Activated CD4-positive, alpha-beta T cell treated with anti-CD3 and anti-CD28 coated beads, Interleukin-2, amount 50 U/mL, for 48 hours (primary cell): Measurements from ENCODE around the gene ECE2.
A peak's percentile ranks its signal among the peaks of the same experiment; 100 is the strongest.

ENCODE experiments used
- DNase-seq, 2 experiments: peaks; one replicate each; pipeline ENCODE4 v3.0.0-alpha.2; 2020

Gene ECE2

DNA sequence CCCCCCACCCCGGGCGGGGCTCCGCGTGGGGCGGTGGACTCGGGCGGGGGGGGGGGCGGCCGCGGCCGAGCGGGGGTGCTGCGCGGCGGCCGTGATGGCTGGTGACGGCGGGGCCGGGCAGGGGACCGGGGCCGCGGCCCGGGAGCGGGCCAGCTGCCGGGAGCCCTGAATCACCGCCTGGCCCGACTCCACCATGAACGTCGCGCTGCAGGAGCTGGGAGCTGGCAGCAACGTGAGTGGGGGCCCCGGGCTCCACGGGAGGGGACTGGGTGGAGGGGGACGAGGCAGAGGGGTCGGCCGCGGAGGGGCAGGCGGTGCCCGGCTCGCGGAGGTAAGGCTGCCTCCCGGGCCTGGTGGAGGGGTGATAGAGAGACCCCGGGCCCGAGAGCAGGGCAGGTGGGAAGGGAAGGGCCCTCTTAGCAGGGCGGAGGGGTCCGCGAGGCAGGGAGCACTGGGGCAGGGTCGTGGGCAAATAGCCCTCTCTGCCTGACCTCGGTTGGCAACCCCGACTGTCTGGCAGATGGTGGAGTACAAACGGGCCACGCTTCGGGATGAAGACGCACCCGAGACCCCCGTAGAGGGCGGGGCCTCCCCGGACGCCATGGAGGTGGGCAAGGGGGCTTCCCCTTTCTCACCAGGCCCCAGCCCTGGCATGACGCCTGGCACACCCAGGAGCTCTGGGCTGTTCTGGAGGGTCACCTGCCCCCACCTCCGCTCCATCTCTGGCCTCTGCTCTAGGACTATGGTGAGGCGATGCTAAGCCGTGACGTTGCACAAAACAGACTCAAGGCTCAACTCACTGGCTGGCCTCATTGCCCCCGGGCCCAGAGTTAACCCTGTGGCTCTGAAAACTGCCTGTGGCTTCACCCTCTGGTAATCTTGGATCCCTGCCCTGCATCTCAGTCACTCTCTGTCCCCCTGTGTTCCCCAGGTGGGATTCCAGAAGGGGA is at the start of gene ECE2:
Gene ECE2 (plus strand): TSS at position 62 of the 950 bp plus-strand sequence. CDS start 132 bp downstream, at position 194.
- DNase-seq, result no peak

DNA sequence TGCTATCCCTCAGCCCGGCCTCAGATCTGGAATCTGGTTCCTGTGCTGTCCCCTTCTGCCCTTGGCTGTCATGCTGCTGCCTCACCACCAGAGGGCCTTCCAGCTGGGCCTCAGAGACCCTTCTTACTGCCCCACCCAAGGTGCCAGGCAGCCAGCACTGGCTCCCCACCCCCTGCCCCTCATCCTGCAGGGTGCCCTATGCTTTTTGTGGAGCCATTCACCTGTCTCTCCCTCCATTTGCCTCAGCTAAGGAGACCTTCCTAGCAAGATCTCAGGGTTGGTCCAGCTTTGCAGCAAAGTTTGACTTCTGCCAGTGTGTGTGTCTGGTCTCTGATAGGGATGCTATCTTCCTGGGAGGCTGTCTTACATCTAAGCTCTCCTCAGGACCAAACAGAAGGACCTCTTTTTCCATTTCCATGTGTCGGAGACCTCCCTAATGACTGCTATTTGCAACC is 48.3 kb upstream of the ECE2 start:
- DNase-seq, result peak; percentile 47 to 62

DNA sequence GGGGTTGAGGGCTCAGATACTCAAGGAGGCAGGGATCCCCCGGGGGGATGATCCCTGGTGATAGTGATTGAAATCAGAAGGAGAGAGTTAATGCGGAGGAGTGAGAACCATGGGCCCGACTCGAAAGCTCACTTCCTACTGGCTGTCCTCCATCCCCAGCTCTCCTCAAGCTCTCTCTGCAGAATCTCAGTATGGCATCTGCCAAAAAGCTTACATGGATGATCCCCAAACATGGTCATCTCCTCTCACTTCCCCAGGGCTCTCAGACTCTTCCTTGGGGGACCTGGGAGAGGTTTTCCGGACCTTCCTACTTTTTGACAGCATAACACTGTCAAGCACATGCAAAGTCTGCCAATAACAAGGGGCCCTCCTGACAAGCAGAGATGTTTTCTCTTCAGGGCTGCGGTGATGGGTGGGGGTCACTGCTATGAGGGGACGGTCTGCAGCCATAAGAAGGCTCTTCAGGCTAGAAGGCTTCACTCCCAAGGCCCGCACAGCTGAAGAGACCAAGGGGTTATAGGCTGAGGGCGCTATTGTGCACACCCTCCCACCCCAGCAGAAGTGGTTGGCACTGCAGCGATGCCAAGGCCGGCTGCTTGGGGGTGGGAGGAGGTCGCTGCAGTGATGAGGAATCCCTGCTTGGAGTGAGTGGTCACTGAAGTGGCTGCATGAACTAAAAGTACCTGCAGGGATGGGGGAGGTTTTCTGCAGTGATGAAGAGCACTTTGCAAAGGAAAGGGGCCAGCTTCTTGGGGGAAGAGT is 47.3 kb upstream of the ECE2 start:
- DNase-seq, result no peak

DNA sequence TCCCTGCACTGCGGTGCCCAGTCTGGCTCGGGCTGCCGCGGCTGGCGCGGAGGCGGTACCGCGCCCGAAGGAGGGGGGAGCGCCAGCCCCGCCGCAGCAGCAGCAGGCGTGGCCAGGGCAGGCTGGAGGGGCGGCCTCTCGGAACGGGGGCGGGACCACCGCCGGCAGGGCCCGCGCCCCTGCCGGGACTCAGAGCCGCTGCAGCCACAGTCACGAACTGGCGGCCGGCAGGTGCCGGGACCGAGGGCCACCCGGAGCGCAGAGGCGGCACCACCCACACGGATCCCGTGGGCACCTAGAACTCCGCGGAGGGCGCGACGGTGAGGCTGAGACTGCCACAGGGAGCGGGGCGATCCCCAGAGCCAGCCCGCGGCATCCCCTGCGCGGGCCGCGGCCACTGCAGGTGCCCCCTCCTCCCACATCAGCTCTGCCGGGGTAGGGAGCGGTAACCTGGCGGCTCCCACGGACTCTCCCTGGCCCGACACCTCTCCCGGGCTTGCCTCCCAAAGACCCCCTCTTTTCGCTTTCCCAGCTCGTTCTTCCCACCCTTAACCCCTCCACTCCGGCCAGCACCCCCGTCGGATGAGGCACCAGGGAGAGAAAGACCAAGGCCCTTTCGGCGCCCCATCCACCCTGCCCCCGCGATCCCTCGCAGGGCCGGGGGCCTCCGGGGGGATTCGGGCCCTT is 46.3 kb upstream of the ECE2 start, which contains the start of gene VWA5B2:
Gene VWA5B2 (plus strand): TSS at position 192 of the 687 bp plus-strand sequence. CDS start 944 bp downstream, outside the sequence.
- DNase-seq, result peak; percentile 62 to 71

DNA sequence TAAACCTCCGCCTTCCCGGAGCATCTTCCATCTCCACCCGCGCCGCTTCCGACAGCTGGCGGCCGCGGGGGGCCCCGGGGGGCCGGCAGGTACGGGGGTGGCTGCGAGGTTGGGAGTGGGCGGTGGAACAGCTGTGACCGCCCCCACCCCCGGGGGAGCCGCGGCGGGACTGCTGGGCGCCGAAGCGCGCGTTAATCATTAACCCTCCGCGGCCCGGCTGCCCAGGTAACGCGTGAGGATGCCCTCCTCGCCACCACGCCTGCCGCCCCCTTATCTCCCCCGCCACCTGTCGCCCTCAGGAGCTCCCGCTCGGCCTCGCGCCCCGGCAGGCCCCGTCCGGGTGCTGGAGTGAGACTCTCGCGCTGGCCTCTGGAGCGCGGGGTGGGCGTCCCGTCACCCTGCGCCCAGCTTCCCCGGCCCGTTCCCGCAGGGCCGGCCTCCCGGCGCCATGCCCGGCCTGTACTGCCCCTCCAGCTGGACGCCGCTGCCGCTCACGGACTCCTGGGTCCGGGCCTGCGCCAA is 45.7 kb upstream of the ECE2 start:
- no peak for DNase-seq

DNA sequence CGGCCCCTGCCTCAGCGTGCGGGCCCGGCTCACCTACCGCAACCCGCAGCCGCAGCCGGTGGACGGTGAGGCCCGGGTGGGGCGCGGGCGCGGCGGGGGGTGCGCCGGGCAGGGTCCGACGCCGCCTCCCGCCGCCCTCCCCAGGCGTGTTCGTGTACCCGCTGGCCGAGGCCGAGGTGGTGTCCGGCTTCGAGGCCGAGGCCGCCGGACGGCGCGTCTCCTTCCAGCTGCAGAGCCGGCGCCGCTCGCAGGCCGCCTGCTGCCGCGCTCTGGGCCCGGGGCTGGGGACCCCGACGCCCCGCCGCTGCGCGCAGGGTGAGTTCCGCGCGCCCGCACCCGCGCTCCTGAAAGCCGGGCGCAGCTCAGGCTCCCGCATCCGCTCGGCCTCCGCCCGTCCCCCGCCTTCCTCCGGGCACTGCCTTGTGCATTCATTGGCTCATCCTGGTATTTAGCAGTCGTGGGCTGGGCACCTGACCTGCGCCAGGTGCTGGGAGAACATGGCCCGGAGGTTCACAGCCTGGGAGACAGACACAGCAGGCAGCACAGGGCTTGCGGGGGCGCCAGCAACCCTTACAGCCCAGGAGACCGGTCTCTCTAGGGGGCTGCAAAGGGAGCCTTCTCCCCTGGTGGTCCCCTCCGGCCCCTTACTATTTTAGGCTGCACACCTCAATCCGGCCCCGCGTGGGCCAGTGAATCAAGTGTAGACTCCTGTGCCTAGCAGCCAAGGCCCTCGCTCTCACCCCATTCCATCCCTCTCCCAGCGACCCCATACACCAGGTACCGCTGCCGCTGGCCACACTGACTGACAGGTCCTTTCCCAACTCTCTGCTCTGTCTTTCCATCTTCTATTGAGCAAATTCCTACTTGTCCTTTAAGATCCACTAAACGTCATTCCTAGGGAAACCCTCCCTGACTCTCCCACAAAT is 45.0 kb upstream of the ECE2 start:
- DNase-seq, result no peak

DNA sequence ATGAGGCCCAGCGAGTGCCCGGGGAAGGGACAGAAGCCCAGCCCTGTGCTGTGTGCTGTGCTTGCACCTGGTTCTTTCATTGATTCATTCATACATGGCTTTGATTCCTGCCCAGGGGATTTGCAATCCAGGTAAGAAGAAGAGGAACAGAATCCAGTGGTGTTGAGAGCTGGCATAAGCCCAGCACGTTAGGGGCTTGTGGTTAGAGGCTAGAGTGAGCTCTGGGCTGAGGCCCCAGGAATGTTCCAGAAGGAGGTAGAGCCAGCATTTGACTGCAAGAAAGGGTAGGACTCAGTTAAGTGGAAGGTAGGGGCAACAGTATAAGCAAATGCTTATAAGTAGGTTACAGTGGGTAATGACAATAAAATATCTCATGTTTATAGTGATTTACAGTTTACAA is 44.2 kb upstream of the ECE2 start:
- no peak for DNase-seq

DNA sequence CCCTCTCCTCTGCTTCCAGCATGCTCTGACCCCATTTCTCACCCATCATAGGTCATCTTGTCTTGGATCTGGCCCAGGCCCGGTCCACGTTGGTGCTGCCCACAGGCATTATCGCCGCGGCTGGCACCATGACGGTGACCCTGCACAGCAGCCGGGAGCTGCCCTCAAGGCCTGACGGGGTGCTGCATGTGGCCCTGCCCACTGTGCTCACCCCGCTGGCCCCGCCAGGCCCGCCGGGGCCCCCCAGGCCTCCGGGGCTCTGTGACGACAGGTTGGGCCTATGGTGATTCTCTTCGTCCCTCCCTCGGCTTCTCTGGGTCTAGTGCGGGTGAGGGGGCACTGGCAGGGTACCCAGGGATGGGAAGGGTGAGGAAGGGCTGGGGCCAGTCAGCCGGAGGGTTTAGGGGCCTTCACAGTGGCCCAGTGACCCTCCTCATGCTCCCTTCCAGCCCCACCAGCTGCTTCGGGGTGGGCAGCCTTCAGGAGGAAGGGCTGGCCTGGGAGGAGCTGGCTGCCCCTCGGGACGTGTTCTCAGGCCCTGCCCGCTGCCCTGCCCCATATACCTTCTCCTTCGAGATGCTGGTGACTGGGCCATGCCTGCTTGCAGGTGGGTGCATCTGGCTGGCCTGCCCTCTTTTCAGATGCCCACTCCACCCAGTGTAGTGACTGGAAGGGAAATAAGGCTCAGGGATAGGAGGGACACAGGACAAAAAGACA is 42.5 kb upstream of the ECE2 start:
- DNase-seq, result no peak

DNA sequence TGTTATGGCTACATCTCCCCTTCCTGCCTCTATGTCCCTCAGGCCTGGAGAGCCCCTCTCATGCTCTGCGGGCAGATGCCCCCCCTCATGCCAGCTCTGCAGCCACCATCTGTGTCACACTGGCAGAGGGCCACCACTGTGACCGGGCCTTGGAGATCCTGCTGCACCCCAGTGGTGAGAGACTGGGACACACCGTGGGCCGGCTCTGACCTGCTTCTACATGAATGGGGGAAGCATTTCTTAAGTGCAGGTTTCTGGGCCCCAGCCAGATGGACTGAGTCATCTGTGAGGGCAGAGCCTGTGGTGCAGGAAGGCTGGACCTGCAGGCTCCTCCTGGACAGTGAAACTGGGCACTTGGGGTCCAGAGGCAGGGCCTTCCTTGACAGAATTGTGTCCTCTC is 41.6 kb upstream of the ECE2 start:
- no peak for DNase-seq

DNA sequence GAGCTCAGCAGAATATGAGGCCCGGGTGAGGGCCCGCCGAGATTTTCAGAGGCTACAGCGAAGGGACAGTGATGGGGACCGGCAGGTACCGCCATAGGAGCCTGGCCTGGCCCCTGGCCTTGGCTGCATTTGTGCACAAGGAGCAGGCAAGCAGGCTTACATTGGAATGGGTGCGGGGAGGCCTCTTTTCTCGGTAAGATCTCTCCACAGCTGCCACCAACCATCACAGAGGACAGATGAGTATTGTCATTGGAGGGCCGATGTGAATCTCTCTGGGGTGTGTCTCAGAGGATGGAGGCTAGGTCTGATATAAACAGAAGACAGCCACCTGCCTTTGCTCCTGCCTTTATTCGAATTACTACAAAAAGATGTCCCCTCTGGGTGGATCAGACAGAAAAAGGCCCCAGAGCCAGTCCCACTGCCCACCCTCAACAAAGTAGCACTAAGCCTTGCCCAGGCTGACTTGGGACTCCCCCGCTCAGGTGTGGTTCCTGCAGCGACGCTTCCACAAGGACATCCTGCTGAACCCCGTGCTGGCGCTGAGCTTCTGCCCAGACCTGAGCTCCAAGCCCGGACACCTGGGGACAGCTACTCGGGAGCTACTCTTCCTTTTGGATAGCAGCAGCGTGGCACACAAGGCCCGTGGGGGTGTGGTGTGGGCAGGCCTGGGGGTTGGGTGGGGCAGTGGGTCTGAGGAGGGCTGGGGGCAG is 41.0 kb upstream of the ECE2 start:
- DNase-seq, result no peak

DNA sequence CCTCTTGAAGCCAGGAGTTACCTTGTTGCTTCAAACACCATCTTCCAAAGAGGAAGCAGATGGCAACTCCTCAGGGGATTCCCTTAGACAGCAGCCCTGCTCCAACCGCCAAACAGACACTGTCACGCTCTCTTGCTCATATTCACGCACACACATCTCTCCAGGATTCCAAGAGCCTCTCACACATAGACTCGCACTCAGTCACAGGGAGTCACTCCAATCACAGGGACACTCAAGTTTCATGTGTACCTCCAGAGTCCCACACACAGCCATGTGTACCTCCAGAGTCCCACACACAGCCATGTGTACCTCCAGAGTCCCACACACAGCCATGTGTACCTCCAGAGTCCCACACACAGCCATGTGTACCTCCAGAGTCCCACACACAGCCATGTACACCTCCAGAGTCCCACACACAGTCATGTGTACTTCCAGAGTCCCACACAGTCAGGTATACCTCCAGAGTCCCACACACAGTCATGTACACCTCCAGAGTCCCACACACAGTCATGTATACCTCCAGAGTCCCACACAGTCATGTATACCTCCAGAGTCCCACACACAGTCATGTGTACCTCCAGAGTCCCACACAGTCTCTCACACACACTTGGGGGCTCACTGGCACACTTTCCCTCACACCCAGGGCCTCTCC is 40.3 kb upstream of the ECE2 start:
- no peak for DNase-seq

DNA sequence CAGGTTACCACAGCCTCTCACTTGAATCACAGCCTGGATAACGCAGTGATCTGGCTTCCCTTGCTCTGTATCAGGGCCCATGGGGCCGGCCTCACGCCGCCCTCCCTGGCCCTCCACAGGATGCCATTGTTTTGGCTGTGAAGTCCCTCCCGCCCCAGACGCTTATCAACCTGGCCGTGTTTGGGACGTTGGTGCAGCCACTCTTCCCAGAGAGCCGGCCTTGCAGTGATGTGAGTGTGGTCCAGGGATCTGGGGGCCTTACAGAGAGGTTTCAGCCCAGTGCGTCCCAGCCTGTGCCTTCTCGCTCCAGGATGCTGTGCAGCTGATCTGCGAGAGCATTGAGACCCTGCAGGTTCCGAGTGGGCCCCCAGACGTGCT is 39.8 kb upstream of the ECE2 start:
- DNase-seq, result no peak

DNA sequence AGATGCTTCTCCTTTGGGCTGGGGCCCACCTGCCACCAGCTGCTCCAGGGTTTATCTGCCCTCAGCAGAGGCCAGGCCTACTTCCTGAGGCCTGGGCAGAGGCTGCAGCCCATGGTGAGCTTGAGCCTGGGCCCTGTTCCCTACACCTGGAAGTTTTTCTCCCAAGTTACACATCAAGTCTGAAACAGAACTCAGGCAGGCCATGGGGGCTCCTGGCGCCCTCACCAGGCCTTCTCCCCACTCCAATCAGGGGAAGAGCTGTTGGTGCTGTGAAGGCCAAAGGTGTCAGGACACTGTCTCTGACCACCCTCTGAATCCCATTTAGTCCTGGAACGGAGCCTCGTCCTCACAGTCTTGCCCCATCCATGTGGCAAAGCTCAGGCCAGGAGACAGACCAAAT is 39.2 kb upstream of the ECE2 start:
- no peak for DNase-seq

DNA sequence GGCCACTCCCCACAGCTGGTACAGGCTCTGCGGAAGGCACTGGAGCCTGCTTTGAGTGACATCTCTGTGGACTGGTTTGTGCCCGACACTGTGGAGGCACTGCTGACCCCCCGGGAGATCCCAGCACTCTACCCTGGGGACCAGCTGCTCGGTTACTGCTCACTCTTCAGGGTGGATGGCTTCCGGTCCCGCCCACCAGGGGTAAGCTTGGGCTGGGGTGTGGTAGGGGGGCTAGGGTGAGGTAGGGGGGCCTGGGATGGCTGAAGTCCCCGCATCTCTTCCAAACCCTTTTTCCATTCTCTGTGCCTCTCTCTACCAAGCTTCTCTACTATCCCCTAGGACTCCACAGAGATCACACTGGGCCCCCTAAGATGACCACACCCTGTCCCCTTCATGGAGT is 38.6 kb upstream of the ECE2 start:
- no peak for DNase-seq

DNA sequence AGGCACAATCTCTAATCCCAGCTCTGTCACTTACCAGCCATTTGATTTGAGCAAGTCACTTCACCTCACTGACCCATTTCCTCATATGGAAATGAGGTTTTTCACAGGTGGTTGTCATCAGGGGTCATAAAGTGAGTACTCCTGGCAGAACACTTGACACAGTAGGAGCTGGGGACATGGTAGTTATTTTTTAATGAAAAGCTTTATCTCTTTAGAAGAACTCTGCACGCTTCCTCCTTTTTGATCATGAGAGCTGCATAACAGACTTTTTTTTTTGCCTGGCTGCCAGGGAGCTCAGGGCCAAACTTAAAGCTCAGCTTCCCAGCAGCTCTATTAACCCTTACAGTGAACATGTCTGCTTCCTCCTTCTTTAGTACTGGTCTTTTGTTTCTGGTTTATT is 38.0 kb upstream of the ECE2 start:
- DNase-seq, result no peak

DNA sequence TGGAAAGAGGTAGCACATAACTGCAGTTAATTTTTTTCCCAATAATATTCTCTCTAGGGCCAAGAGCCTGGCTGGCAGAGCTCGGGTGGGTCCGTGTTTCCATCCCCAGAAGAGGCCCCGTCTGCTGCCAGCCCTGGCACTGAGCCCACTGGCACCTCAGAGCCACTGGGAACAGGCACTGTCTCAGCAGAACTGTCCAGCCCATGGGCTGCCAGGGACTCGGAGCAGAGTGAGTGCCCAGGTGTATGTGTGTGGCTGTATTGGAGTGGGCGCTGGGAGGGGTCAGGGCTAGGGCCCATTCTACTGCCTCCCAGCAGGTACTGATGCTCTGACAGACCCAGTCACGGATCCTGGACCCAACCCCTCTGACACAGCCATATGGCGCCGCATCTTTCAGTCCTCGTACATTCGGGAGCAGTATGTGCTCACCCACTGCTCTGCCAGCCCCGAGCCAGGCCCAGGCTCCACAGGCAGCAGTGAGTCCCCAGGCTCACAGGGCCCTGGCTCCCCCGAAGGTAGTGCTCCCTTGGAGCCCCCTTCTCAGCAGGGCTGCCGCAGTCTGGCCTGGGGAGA is 37.5 kb upstream of the ECE2 start:
- DNase-seq, result no peak

DNA sequence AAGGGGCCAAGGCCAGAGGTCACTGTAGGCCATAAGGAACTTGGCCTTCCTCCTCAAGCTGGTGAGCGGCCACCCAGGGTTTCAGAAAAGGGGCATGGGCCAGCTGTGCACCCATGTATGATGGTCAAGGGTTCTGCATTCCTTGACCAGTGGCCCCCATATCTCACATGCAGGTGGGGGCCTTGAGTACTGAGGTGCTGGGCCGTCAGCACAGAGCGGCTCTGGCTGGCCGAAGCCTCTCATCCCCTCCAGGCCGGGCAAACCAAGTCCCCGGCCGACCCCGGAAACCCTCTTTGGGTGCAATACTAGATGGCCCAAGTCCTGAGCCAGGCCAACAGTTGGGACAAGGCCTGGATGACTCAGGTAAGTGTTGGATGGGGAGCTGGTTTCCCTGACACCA is 36.6 kb upstream of the ECE2 start:
- no peak for DNase-seq

DNA sequence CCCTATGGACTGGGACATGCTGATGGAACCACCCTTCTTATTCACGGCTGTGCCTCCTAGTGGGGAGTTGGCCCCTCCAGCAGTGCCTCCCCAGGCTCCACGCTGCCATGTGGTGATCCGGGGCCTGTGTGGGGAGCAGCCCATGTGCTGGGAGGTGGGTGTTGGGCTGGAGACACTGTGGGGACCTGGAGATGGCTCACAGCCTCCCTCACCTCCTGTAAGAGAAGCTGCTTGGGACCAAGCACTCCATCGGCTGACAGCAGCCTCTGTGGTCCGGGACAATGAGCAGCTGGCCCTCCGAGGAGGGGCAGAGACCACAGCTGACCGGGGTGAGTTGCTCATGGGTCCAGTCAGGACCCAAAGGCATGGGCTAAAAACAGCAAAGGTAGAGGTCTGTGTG is 36.1 kb upstream of the ECE2 start:
- DNase-seq, result no peak

DNA sequence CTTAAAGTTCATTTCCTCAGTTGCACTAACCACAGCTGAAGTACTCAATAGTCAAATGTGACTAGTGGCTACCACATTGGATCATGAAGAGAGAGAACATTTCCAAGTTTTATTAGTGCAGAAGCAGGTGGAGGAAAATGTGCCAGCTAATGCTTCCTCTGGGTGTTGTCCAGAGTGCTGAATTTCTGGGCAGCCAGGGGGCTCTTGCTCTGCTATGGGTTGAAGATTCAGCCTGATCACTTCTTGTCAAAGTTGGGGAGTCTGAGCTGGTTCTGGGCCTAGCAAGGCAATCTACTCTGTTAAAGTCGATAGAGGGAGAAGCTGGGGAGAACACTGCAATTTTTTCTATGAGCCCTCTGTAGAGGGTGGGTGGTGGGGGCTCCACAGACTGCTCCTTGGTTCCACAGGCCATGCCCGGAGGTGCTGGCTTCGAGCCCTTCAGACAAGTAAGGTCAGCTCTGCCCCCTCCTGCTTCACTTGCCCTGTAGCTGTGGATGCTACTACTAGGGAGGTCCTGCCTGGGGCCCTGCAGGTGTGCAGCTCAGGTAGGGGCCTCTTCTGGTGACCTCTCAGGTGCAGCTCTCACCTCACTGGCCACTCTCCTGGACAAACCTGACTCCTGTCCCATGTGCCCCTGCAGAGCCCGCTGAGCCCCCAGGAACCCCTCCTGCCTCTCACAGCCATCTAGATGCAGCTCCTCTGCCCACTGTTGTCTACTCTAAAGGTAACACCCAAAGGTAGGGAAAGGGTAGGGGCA is 35.3 kb upstream of the ECE2 start:
- DNase-seq, result no peak
